GM21423 (cell line): ENCODE data around the gene CCNI2.

Source experiments
- ATAC-seq: cut with Tn5 transposase; IDR thresholded peaks from one replicate; pipeline ENCODE4 v1.9.1; 2021; ENCODE audit warnings: mild to moderate bottlenecking, moderate library complexity; ENCODE audit not compliant: unreplicated experiment

The CCNI2 gene

GRCh38 chr5:132749506-132749905, 2.3 kb downstream of the CCNI2 start:
- no peak for ATAC-seq

- peak; percentile 39 for ATAC-seq
These were observed 3.4 kb downstream of the CCNI2 start for GRCh38 chr5:132750471-132751230.

- ATAC-seq, result peak; percentile 36
These were observed 4.2 kb downstream of the CCNI2 start for GRCh38 chr5:132751444-132751843.

- ATAC-seq, result no peak
These were observed 4.8 kb downstream of the CCNI2 start for GRCh38 chr5:132751971-132752580.

- no peak for ATAC-seq
These were observed 5.4 kb downstream of the CCNI2 start for GRCh38 chr5:132752581-132753125.

GRCh38 chr5:132753135-132753987, 6.1 kb downstream of the CCNI2 start:
- ATAC-seq, result no peak

- ATAC-seq, result no peak
These were observed 6.9 kb downstream of the CCNI2 start for GRCh38 chr5:132754111-132754510.

GRCh38 chr5:132754947-132755346, 7.7 kb downstream of the CCNI2 start:
- ATAC-seq, result no peak

GRCh38 chr5:132756542-132756941, 9.3 kb downstream of the CCNI2 start:
- ATAC-seq, result no peak

- ATAC-seq, result no peak
These were observed 11.2 kb downstream of the CCNI2 start for GRCh38 chr5:132758451-132758850.

GRCh38 chr5:132759114-132760048, 12.2 kb downstream of the CCNI2 start:
- no peak for ATAC-seq

- ATAC-seq, result no peak
These were observed 12.8 kb downstream of the CCNI2 start for GRCh38 chr5:132760049-132760420.

GRCh38 chr5:132760601-132761317, 13.5 kb downstream of the CCNI2 start:
- no peak for ATAC-seq

- no peak for ATAC-seq
These were observed 14.4 kb downstream of the CCNI2 start for GRCh38 chr5:132761321-132762240.

GRCh38 chr5:132762246-132763000, 15.2 kb downstream of the CCNI2 start:
- ATAC-seq, result no peak

- ATAC-seq, result no peak
These were observed 16.2 kb downstream of the CCNI2 start for GRCh38 chr5:132763181-132764036.

- ATAC-seq, result no peak
These were observed 16.8 kb downstream of the CCNI2 start for GRCh38 chr5:132764051-132764450.
